Natural killer cell treated with Interleukin-12 subunit alpha and Interleukin-12 subunit beta and Interleukin-15 and Interleukin-18, amount 100 ng/mL, for 72 hours (primary cell): ENCODE data around the gene NDUFB8. TPM values are rescaled to one million over a fixed set of nuclear protein-coding genes. Genes with fewer than 3 reads are reported as not detected.

ENCODE experiments used
- ATAC-seq, 2 donors: fragments of 150-1000 bp; cut with Tn5 transposase in 1 of 2; sonication (Bioruptor Pico), chemical (Tn5 transposase) in 1 of 2; 2 replicates each; pipeline ENCODE4 v1.10.0; 2021
- DNase-seq: peaks from one replicate; pipeline ENCODE4 v3.0.0; 2022; ENCODE audit warnings: low spot score
- H3K27ac Mint-ChIP-seq, 2 donors: 1 replicate in 1 of 2; 2 replicates in 1 of 2; pipeline ENCODE4 v1.8.0; 2022; ENCODE audit warnings: mixed read lengths in 2 of 2, mild to moderate bottlenecking in 1 of 2, moderate library complexity in 1 of 2
- H3K27me3 Mint-ChIP-seq, 2 donors: 1 replicate in 1 of 2; 2 replicates in 1 of 2; pipeline ENCODE4 v1.8.0; 2022; ENCODE audit warnings: mixed read lengths in 2 of 2
- H3K36me3 Mint-ChIP-seq: one replicate; pipeline ENCODE4 v1.8.0; 2022; ENCODE audit warnings: mixed read lengths
- H3K4me1 Mint-ChIP-seq, 2 donors: 1 replicate in 1 of 2; 2 replicates in 1 of 2; pipeline ENCODE4 v1.8.0; 2022; ENCODE audit warnings: low read depth in 2 of 2, mixed read lengths in 2 of 2, mild to moderate bottlenecking in 1 of 2
- H3K4me3 Mint-ChIP-seq: one replicate; pipeline ENCODE4 v1.8.0; 2022; ENCODE audit warnings: mixed read lengths
- H3K9me3 Mint-ChIP-seq: 2 replicates; pipeline ENCODE4 v1.8.0; 2022; ENCODE audit warnings: mixed read lengths
- total RNA-seq, 2 donors: library from RNA; stranded (reverse); gene quantifications; one replicate each; pipeline ENCODE4 v1.2.3, GENCODE V29; 2022

The NDUFB8 gene
- total RNA-seq, 2 donors from 2014 or later: 165 to 209 TPM

DNA sequence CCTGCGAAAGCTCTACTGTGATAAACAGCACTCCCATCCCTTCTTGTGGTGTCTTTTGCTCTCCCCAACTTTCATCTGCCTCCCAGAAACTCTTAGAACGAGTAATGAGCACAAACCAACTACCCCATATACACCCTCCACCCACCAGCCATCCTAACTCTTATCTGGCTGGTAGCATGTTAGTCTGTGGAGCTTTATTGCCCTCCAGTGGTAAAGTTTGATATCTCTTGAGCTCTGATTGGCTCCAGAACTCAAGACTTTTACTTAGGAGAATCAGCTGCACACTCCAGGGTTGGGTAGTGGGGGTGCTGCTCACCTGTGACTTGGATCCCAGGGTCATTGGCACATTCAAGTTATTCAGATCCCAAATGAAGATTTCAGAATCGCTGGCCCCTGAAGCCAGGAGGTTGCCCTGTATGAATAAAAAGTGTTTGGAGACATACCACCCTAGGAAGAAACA lies 20.9 kb downstream of the NDUFB8 start:
- peaks cover 13% of the 10 kb centered on the region for H3K36me3 Mint-ChIP-seq
- ATAC-seq (peak; percentile 68 to 75), DNase-seq (no peak)
- H3K27ac Mint-ChIP-seq: peak overlapping the region; percentile 93 to 95
- H3K9me3 Mint-ChIP-seq: no peaks in the 10 kb centered on the region
- H3K27me3 Mint-ChIP-seq: no peaks in the 10 kb centered on the region
- peaks cover 40 to 60% of the 10 kb centered on the region in 2 donors for H3K4me1 Mint-ChIP-seq
- H3K4me3 Mint-ChIP-seq: peak overlapping the region; percentile 73

- H3K27me3 Mint-ChIP-seq: no peaks in the 10 kb centered on the region
- H3K4me1 Mint-ChIP-seq: peaks cover 40 to 60% of the 10 kb centered on the region in 2 donors
- H3K9me3 Mint-ChIP-seq: no peaks in the 10 kb centered on the region
- no peak for DNase-seq
- peaks cover 13% of the 10 kb centered on the region for H3K36me3 Mint-ChIP-seq
- peak overlapping the region; percentile 73 for H3K4me3 Mint-ChIP-seq
- ATAC-seq: no peak
- H3K27ac Mint-ChIP-seq: peak overlapping the region; percentile 93 to 95
Measured at GRCh38 chr10:100508266-100508665, 21.4 kb downstream of the NDUFB8 start.

DNA sequence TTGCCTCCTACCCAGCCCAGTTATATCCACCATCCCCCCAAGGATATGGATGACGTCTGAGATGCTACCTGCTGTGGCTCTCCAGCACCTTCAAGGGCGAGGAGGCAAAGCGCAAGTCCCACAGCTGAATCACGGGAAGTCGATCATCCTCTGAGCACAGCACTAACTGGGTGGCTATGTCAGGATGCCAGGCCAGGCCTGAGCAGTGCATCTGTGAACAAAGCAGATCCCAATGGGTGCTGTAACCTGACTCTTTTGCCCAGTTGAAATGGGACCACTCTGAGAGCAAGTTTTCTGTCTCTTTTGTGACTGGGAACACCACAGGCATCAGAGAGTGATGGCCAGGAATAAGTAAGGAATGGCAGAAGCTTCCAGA lies 22.3 kb downstream of the NDUFB8 start:
- peaks cover 40 to 56% of the 10 kb centered on the region in 2 donors for H3K4me1 Mint-ChIP-seq
- H3K36me3 Mint-ChIP-seq: peaks cover 13% of the 10 kb centered on the region

DNA sequence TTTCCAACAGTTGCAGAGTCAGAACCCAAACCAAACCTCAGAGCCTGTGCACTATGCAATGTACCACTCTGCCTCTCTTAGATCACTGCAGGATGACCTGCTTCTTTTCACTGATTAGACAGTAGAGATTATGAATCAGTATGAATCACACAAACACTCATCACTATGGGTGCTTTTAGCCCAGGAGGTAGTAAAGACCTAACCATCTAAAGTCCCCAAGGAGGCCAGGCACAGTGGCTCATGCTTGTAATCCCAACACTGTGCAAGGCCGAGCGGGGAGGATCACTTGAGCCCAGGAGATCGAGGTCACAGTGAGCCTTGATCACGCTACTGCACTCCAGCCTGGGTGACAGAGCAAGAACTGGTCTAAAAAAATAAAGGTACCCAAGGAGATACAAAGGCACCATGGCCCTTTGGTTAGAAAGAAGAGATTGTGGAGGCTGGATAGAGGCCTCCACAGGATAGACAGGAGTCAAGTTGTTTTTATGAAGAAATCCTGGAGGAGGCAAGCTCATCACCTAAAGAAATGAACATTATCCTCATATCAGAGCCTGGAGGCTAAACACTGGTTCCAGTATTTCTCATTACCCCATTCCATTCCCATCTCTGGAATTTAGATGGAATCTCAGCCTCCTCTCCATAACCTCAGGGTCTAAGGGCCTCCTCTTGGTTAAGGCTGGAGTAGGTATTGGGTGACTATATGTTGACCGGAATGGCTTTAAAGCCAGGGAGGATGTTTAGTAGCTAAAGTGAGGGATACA lies 22.9 kb downstream of the NDUFB8 start:
- DNase-seq (no peak), ATAC-seq (peak; percentile 59 to 61)
- peak overlapping the region; percentile 81 for H3K4me3 Mint-ChIP-seq
- H3K36me3 Mint-ChIP-seq: peaks cover 16% of the 10 kb centered on the region
- H3K4me1 Mint-ChIP-seq: peaks cover 40 to 50% of the 10 kb centered on the region in 2 donors
- no peaks in the 10 kb centered on the region for H3K9me3 Mint-ChIP-seq
- no peaks in the 10 kb centered on the region for H3K27me3 Mint-ChIP-seq
- peak overlapping the region; percentile 93 to 95 for H3K27ac Mint-ChIP-seq

More for the DNA sequence above, 22.3 kb downstream of the NDUFB8 start:
- Mint-ChIP-seq H3K4me3 (peak overlapping the region; percentile 35), H3K27me3 (no peaks in the 10 kb centered on the region), H3K9me3 (no peaks in the 10 kb centered on the region), H3K27ac (peak overlapping the region; percentile 93 to 95)
- no peak for ATAC-seq
- DNase-seq: no peak

GRCh38 chr10:100505164-100505563 lies 24.5 kb downstream of the NDUFB8 start:
- Mint-ChIP-seq H3K9me3 (no peaks in the 10 kb centered on the region), H3K36me3 (peaks cover 24% of the 10 kb centered on the region), H3K4me3 (no peak overlapping the region), H3K4me1 (peaks cover 28 to 40% of the 10 kb centered on the region in 2 donors), H3K27ac (no peak overlapping the region), H3K27me3 (no peaks in the 10 kb centered on the region)
- ATAC-seq (no peak), DNase-seq (no peak)

DNA sequence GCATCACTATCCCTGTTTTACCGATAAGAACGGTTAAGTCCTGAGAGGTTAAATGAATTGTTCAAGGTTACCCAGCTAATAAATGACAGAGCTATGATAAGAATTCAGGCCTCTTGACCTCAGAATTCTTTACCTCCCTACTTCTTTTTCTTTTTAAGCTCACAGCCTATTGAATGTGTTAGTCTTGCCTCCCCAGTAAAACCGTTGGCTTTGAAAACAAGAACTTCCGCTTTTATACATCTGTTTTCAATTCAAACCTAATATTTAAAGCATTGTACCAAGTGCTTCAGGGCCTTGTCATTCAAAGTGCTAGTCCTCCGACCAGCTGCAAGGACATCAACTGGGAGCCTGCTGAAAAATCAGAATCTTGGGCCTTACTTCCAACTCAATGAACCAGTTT lies 25.6 kb downstream of the NDUFB8 start:
- H3K27me3 Mint-ChIP-seq: no peaks in the 10 kb centered on the region
- no peak overlapping the region for H3K27ac Mint-ChIP-seq
- ATAC-seq (no peak), DNase-seq (no peak)
- peaks cover 19 to 30% of the 10 kb centered on the region in 2 donors for H3K4me1 Mint-ChIP-seq
- H3K36me3 Mint-ChIP-seq: peaks cover 30% of the 10 kb centered on the region
- H3K9me3 Mint-ChIP-seq: no peaks in the 10 kb centered on the region
- H3K4me3 Mint-ChIP-seq: no peak overlapping the region

DNA sequence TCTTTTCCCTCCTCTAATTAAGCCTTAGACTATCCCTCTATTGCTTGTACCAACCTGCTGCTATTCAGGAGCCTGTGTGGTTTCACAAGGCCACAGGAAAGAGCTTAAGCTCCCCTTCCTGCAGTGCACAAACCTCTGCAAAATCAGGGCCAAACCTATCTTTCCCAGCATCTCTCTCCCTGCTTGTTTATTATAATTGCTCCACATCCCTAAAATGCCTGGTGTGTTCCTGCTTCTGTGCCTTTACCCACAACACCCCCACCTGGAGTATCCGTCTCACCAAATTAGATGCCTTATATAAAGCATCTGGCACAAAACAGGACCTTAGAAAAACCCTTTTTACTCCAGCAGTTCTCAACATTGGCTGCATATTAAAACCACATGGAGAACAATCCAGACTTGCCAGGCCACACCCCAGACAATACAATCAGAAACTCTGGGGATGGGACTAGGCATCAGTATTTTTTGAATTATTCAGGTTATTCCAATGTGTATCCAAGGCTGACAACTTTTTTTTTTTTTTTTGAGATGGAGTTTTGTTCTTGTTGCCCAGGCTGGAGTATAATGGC lies 26.7 kb downstream of the NDUFB8 start:
- no peaks in the 10 kb centered on the region for H3K9me3 Mint-ChIP-seq
- no peak for DNase-seq
- H3K4me1 Mint-ChIP-seq: peaks cover 9 to 19% of the 10 kb centered on the region in 2 donors
- no peak overlapping the region for H3K27ac Mint-ChIP-seq
- H3K4me3 Mint-ChIP-seq: no peak overlapping the region
- no peak for ATAC-seq
- no peaks in the 10 kb centered on the region for H3K27me3 Mint-ChIP-seq
- peaks cover 30% of the 10 kb centered on the region for H3K36me3 Mint-ChIP-seq

DNA sequence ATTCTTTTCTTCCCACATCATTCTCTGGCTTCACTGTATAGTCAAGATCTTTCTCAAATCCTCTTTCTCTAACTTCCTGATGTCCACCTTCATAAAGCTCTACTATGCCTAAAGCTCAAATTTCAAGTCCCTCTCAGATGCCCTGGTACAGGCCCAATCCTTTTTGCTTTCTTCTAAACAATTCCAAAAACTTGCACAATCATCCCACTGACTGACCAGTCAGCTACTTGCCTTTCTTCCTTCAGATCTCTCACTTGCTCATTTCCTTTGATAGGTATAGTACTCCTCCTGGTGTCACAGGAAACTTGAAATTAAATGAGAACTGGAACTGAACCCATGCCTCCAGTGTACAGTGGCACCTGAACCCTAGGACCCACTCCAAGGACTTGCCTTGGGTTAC lies 28.2 kb downstream of the NDUFB8 start:
- H3K36me3 Mint-ChIP-seq: peaks cover 25% of the 10 kb centered on the region
- no peak for ATAC-seq
- H3K27ac Mint-ChIP-seq: no peak overlapping the region
- H3K4me3 Mint-ChIP-seq: no peak overlapping the region
- peaks cover 3 to 10% of the 10 kb centered on the region in 2 donors for H3K4me1 Mint-ChIP-seq
- no peaks in the 10 kb centered on the region for H3K9me3 Mint-ChIP-seq
- H3K27me3 Mint-ChIP-seq: no peaks in the 10 kb centered on the region
- DNase-seq: no peak

DNA sequence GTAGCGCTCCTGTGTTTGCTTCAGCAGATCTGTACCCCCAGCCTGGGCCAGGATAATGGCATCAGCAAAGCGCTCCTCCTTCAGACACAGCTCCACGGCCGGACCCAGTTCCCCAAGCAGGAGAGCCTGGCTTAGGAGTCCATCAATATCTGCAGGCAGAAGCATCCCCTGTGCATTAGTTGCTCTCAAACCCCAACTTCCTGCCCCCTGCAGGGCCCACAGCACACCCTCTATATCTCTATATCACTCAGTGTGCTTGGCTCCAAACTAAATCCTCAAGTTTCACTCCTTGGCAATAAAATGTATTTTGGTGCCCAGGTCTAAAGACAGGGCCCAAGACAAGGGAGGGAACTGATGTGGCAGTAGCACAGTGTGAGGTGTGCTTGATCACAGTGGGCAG lies 31.6 kb downstream of the NDUFB8 start:
- Mint-ChIP-seq H3K4me3 (no peak overlapping the region), H3K9me3 (no peaks in the 10 kb centered on the region), H3K27me3 (no peaks in the 10 kb centered on the region), H3K36me3 (peaks cover 21% of the 10 kb centered on the region), H3K4me1 (peaks cover 0 to 5% of the 10 kb centered on the region in 2 donors), H3K27ac (no peak overlapping the region)
- DNase-seq (no peak), ATAC-seq (peak in 1 of 2 donors; percentile 10)

- Mint-ChIP-seq H3K27ac (no peak overlapping the region), H3K4me1 (peaks cover 0 to 4% of the 10 kb centered on the region in 2 donors), H3K27me3 (no peaks in the 10 kb centered on the region), H3K4me3 (no peak overlapping the region), H3K36me3 (peaks cover 16% of the 10 kb centered on the region), H3K9me3 (no peaks in the 10 kb centered on the region)
- no peak for DNase-seq
- no peak for ATAC-seq
Measured at GRCh38 chr10:100496567-100496966, 33.1 kb downstream of the NDUFB8 start.

DNA sequence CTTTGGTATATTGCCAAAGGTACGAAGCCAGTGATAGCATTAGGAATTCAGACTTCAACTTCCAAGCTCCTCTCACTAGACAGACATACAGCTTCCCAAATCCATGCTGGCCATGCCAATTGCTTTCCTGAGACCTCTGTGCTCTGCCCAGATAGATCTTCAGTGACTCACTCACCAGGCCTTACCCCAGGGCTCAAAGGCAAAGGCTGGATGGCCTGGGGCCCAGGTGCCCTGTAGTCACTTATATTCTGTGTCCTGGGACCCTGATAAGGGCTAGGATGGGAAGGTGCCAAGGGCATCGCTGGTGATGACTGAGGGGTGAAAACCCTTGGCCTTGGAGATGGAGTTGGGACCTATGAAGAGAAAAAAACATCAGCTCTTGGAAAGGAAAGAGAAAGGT lies 39.1 kb downstream of the NDUFB8 start:
- H3K4me3 Mint-ChIP-seq: no peak overlapping the region
- no peaks in the 10 kb centered on the region for H3K9me3 Mint-ChIP-seq
- DNase-seq (no peak), ATAC-seq (no peak)
- H3K27me3 Mint-ChIP-seq: no peaks in the 10 kb centered on the region
- no peaks in the 10 kb centered on the region for H3K4me1 Mint-ChIP-seq
- H3K36me3 Mint-ChIP-seq: peaks cover 6% of the 10 kb centered on the region
- no peak overlapping the region for H3K27ac Mint-ChIP-seq

DNA sequence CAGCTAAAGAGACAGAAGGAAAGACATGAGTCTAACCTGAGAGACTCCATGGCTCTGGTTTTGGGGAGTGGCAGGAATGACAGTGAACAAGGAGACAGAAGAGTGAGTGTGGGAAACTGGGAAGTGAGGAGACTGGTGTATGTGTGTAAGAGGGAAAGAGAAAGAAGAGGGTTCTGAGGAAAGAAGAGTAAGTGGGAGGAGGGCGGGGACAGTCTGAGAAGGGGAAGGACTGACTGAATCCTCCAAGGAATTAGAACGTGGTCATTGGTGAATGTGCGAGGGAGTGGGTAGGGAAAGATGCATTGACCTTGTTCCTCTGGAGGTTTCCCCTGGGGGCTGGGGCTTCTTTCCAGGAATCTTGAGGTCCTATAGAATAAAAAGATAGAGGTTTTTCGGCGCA lies 40.3 kb downstream of the NDUFB8 start:
- Mint-ChIP-seq H3K9me3 (no peaks in the 10 kb centered on the region), H3K27ac (no peak overlapping the region), H3K4me1 (no peaks in the 10 kb centered on the region), H3K27me3 (no peaks in the 10 kb centered on the region), H3K36me3 (peaks cover 6% of the 10 kb centered on the region), H3K4me3 (no peak overlapping the region)
- DNase-seq (no peak), ATAC-seq (no peak)

DNA sequence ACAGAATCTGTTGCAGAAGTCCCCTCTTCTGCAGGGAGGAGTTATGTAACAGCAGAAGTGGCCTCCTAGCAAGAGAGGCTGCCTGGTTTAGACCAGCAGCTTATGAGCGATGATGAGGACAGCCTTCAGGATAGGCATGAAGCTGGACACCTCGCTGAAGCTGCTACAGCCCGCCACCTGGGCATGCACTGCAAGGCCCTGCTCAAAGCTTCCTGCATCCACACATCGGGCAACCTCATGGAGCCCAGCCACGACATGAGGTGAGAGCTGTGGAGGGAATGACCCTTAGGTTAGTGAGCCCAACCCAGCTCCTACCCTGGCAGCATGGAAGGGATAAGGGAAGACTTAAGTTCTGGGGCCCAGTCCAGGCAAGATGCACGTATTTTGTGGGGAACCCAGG lies 42.1 kb downstream of the NDUFB8 start:
- Mint-ChIP-seq H3K36me3 (peaks cover 6% of the 10 kb centered on the region), H3K9me3 (no peaks in the 10 kb centered on the region), H3K27ac (no peak overlapping the region), H3K4me3 (no peak overlapping the region), H3K4me1 (peaks cover 7 to 11% of the 10 kb centered on the region in 2 donors), H3K27me3 (peaks cover 6 to 8% of the 10 kb centered on the region in 2 donors)
- ATAC-seq (no peak), DNase-seq (no peak)

DNA sequence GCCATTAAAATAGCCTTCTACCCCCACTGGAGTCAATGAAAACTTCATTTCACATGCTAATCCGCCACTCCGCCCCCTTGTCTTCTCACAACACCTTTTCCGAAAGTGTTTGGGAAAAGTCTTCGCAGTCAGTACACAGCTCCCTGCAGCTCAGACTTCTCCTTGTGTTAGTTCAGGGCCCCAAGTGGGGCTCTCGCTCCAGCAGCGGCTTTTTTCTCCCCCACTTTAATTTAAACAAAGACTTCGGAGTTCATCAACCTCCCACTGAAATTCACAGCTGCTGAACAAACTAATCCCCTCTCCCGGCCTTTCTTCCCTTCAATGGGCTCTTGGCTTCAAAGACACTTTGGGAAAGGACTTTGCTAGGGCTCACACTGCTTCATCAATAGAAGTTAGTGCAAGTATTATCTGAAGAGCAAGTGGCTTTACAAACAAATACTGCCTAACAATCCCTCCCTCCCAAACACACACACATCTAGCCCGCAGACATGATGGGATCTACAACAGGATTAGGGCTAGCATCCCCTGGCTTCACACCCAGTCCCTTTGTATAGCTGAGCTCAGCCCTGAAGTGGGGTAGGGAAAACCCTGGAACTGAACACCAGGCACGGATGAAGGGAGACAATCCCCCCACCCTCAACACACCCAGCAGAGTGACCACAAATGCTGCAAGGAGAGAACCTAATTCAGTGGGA lies 43.7 kb downstream of the NDUFB8 start:
- H3K27me3 Mint-ChIP-seq: peaks cover 9 to 16% of the 10 kb centered on the region in 2 donors
- no peak overlapping the region for H3K27ac Mint-ChIP-seq
- peaks cover 6% of the 10 kb centered on the region for H3K36me3 Mint-ChIP-seq
- DNase-seq (no peak), ATAC-seq (no peak)
- no peak overlapping the region for H3K4me3 Mint-ChIP-seq
- no peaks in the 10 kb centered on the region for H3K9me3 Mint-ChIP-seq
- H3K4me1 Mint-ChIP-seq: peaks cover 14 to 17% of the 10 kb centered on the region in 2 donors
